ENCODE measurements around the gene VIPR1. TPM values are rescaled to one million over a fixed set of nuclear protein-coding genes. Genes with fewer than 3 reads are reported as not detected.

Gene VIPR1
- total RNA-seq, 2 donors from 2014 or later: 1.9 to 12.1 TPM

DNA sequence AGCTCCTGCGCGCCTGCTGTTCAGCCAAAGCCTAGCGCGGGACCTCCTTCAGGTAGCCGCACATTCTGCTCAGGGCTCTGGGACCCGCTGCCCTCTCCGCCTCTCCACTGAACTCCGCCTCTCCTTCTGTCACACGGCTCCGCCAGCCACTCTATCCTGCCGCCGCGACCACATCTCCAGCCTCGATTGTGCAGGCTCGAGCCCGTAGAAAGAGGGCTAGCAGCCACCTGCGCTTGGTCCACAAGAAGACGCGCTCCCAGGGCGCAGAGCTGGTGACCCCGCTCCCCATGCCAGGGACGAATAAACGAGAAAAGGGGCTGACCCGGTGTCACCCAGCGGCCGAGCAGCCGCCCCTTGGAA lies 1.1 kb upstream of the VIPR1 start:
- peak overlapping the region; percentile 80 for H3K27ac Mint-ChIP-seq
- H3K9me3 Mint-ChIP-seq: no peaks in the 10 kb centered on the region
- no peak for ATAC-seq (replicated peaks)
- no peaks in the 10 kb centered on the region for H3K36me3 Mint-ChIP-seq (ENCODE audit: low read depth)
- peaks cover 25% of the 10 kb centered on the region for H3K4me1 Mint-ChIP-seq
- H3K27me3 Mint-ChIP-seq: peaks cover 24% of the 10 kb centered on the region
- H3K4me3 Mint-ChIP-seq: peak overlapping the region; percentile 99

DNA sequence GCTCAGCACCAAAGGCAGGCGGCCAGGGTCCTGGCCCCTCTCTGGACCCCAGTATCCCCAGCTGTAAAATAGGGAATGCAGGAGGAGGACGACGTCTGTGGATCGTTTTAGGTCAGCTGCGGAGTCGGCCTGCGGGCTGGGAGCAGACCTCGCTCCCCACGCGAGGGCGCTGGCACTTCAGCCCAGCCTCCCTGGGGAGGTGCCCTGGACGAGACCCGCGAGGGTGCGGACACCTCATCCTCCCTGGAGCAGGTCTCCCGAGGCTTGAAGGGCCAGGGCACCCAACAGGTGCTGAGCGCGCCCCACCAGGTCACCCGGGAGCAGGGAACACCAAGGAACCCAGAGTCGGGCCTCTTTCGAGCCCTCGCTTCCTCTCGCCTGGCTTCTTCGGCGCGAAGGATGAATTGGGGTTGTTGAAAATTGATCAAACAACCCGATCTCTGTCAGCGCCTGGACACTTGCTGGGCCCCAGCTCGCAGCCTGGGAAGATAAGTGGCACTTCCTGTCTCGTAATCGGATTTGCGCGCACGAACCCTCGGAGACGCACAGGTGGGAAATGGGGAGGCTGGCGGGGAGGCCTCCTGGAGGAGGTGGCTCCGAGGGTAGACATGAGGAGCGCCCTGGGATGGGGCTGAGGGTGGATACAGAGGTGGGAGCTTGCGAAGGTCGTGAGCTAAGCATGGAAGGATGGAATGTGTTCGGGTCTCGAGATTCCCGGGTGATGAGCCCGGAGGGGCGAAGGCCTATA lies 588 bp upstream of the VIPR1 start:
- Mint-ChIP-seq H3K4me1 (peaks cover 28% of the 10 kb centered on the region), H3K27ac (peak overlapping the region; percentile 80), H3K4me3 (peak overlapping the region; percentile 99), H3K9me3 (no peaks in the 10 kb centered on the region), H3K36me3 (ENCODE audit: low read depth) (no peaks in the 10 kb centered on the region), H3K27me3 (peaks cover 24% of the 10 kb centered on the region)
- ATAC-seq (replicated peaks): peak; percentile 71

DNA sequence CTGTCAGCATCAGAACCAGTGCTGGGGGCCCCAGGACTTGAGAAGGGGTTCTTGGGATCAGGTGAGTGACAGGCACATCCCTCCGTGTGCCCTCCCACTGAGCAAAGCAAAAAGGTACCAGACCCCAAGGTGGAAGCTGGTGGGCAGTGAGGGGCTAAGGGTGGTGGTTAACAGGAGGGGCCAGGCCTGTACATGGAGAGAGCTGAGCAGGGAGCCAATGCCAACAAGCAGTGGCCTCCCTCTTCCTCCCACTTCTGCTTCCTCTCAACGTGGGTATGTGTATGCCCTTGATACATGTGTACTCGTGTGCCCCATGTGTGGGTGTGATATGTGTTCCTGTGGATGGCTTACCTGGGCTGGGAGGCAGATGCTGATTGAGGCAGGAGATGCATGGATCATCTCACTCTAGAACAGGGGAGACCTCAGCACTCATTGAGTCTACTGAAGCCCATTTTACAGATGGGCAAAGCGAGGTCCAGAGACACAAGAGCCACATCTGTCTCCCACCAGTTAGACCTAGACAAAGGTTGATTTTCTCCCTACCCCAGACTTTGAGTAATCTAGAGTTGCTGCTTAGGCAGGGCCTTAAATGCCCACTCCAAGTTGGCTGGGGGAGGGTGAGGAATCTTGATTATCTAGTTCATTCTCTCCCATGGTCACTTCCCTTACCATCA lies 945 bp downstream of the VIPR1 start:
- Mint-ChIP-seq H3K27me3 (peaks cover 21% of the 10 kb centered on the region), H3K27ac (peak overlapping the region; percentile 73), H3K9me3 (no peaks in the 10 kb centered on the region), H3K36me3 (ENCODE audit: low read depth) (no peaks in the 10 kb centered on the region), H3K4me3 (peak overlapping the region; percentile 99), H3K4me1 (peaks cover 35% of the 10 kb centered on the region)
- no peak for ATAC-seq (replicated peaks)

DNA sequence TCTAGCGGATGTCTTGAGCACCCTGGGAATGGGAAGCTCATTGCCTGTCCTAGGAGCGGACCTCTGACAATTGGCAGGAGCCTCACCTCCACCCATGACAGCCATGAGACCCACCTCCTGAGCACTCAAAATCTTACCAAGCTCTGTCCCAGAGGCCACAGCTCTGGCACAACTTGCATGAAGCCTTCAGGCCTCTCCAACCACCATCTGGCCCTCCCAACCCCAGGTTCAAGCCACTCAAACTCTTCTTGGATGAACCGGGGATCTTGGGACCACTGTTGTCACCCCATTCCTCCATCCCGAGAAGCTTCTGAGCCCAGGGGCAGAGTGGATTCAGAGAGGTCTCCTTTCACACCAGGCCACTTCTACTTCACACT lies 1.5 kb downstream of the VIPR1 start:
- H3K4me1 Mint-ChIP-seq: peaks cover 34% of the 10 kb centered on the region
- no peak for ATAC-seq (replicated peaks)
- H3K27me3 Mint-ChIP-seq: peaks cover 18% of the 10 kb centered on the region
- H3K36me3 Mint-ChIP-seq (ENCODE audit: low read depth): no peaks in the 10 kb centered on the region
- no peaks in the 10 kb centered on the region for H3K9me3 Mint-ChIP-seq
- H3K27ac Mint-ChIP-seq: peak overlapping the region; percentile 73
- peak overlapping the region; percentile 99 for H3K4me3 Mint-ChIP-seq

DNA sequence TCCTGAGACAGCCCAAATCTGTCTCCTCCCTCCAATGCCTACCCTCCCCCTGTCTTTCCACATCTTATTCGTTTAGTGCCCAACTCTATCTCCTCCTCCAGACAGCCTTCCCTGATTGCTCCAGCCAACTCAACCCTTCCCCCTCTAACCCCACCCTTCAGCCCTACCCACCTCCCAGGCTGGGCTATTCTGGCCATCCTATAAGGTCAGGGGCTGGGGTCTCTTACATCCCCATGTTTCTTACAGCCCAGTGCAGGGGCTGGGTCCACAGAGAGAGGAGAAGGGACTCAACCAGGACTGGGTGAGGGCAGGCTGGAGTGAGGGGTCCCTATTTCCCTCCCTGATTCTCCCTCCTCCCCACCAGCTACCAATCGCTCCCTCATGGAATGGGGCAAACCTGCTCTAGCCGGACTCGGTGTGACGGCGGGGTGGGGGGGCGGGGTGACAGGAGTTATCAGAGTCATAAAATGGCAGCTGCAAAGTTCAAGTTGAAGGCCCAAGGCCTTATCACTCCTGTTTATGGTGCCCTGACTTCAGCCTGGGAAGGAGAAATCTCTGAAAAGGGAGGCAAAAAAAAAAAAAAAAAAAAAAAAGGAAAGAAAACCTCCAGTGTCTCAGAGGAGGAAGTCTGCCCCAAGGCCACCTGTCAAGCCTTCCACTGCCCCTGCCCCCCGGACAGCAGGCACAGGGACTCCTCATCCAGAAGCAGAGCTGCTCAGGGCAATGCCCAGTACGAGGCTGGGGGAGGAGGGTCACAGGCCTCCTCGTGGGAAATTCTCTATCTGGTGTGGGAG lies 2.1 kb downstream of the VIPR1 start:
- Mint-ChIP-seq H3K4me1 (peaks cover 38% of the 10 kb centered on the region), H3K36me3 (ENCODE audit: low read depth) (no peaks in the 10 kb centered on the region), H3K27ac (peak overlapping the region; percentile 73), H3K27me3 (peaks cover 18% of the 10 kb centered on the region), H3K4me3 (peak overlapping the region; percentile 99), H3K9me3 (no peaks in the 10 kb centered on the region)
- ATAC-seq (replicated peaks): no peak

DNA sequence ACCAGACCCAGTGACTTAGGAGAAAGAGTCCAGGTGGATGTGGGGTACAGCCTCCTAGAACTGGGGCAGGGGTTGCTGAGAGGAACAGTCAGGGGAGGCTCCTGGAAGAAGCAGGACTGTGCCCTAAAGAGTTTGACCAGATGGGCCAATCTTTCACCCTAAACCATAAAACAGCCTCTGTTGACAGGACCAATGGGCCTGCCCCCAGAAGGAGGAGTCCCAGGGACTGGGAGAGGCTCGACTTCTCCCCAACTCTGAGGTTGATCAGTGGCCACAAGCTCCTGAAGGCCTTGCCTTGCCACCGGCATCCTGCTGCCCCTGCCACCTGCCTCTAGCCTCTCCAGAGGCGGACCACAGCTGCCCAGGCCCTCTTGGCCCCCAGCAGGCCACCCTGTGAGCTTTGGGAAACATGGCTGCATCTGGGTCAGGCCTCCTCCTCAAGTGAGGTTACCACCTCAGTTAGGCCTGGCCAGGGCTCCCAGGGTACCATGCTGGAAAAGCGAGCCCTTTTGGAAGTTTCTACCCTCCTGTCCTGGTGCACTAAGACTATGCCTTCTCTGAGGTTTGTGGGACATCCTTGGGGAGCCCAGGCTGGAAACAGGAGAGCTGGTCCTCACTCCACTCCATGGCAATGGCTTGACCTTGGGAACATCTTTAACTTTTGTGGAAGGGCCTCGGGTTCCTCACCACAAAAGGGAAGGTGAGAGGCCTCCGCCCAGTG lies 2.8 kb downstream of the VIPR1 start:
- H3K4me1 Mint-ChIP-seq: peaks cover 42% of the 10 kb centered on the region
- no peak for ATAC-seq (replicated peaks)

DNA sequence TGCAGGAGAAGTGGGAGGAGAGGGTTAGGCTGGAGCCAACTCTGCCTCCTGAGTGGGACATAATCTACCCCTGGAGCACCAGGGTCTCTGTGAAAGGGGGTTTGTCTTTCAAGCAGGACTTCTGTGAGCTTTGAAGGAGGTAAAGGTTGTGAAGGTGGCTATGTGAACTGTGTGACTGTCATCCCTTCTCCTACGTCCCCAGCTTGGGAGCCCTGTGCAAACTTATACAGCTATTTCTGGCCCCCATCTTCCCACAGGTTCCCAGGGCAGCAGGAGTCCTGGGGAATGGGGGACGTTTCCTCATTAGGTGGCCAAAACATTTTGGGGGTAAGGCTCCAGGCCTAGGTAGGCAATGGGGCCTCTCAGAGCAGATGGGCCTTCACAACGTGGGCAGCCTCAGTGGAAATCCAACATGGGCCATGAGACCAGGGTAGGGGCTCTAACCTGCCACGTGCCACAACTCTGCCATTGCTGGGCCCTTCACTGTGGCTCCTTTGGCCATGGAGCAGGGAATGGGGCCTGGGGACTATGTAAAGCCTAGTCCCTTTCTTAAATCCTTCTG lies 3.5 kb downstream of the VIPR1 start:
- Mint-ChIP-seq H3K27ac (no peak overlapping the region), H3K36me3 (ENCODE audit: low read depth) (no peaks in the 10 kb centered on the region), H3K9me3 (no peaks in the 10 kb centered on the region), H3K4me3 (no peak overlapping the region), H3K4me1 (peaks cover 37% of the 10 kb centered on the region), H3K27me3 (peaks cover 6% of the 10 kb centered on the region)
- no peak for ATAC-seq (replicated peaks)

More for the DNA sequence above, 2.8 kb downstream of the VIPR1 start:
- no peak overlapping the region for H3K4me3 Mint-ChIP-seq
- no peak overlapping the region for H3K27ac Mint-ChIP-seq
- peaks cover 13% of the 10 kb centered on the region for H3K27me3 Mint-ChIP-seq
- H3K9me3 Mint-ChIP-seq: no peaks in the 10 kb centered on the region
- no peaks in the 10 kb centered on the region for H3K36me3 Mint-ChIP-seq (ENCODE audit: low read depth)

DNA sequence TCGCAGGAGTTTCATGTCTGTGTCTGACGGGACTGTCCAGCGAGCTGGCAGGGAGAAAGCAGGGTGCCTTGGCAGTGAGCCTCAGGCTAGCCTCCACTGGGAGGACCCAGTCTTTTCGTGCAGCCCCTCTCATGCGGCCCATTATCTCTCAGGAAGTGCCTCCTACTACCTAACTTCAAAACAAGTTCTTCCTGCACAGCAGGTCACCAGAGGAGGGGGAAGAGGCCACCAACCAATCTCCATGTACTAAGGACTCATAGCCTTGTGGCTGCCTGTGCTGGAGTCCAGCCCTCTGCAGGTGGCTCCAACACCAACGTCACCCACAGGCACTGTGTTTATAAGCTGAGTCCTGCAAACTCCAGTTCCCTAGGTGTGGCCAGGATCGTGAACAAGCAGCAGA lies 4.8 kb downstream of the VIPR1 start:
- Mint-ChIP-seq H3K4me1 (peaks cover 37% of the 10 kb centered on the region), H3K36me3 (ENCODE audit: low read depth) (no peaks in the 10 kb centered on the region), H3K27ac (peak overlapping the region; percentile 16), H3K9me3 (no peaks in the 10 kb centered on the region), H3K4me3 (peak overlapping the region; percentile 24), H3K27me3 (no peaks in the 10 kb centered on the region)
- ATAC-seq (replicated peaks): no peak

DNA sequence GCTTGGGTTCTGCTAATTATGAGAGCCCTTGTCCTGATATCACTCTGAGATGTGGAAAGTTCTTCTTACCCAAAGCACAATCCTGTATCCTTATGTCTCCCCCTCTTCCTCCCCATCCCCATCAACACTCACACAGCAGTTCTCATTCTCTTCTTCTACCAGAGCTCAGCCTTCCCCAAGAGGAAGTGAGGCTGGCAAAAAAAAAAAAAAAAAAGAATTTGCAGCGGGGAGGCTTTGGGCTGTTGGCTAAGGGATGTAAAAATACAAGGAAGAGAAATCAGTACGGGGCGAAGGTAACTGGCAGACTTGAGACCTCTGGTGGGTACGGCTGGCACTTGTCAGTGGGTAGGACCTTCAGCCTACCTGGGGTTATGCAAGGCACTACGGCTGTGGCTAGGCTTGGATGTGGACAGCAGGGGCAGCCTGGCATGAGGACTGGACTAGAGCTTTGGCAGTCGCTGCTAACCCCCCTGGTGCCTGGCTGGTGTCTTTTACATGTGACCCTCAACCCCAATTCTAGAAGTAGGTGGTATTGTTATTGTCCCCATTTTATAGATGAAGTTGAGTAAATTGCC lies 5.4 kb downstream of the VIPR1 start:
- Mint-ChIP-seq H3K9me3 (no peaks in the 10 kb centered on the region), H3K4me1 (peaks cover 37% of the 10 kb centered on the region), H3K27me3 (no peaks in the 10 kb centered on the region), H3K27ac (peak overlapping the region; percentile 16), H3K4me3 (peak overlapping the region; percentile 24), H3K36me3 (ENCODE audit: low read depth) (no peaks in the 10 kb centered on the region)
- no peak for ATAC-seq (replicated peaks)

DNA sequence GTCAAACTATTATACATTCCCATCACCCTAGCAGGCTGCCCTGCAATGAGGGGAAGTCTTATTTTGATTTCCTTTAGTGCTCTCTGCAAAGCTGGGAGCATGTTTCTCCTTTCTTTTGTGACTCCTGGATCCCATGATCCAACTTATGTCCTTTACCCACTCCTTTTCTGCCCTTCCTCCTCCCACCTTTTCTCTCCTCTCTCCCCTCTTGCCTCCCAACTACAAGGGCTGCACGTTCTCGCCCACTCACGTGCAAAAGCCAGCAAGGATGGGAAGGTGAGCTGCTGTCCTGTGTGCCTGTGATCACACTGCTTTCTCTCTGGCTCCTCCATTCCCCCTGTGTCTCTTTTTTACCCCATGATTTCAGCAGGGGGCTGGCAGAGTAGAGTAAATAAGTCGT lies 6.1 kb downstream of the VIPR1 start:
- H3K9me3 Mint-ChIP-seq: no peaks in the 10 kb centered on the region
- ATAC-seq (replicated peaks): no peak
- no peaks in the 10 kb centered on the region for H3K27me3 Mint-ChIP-seq
- H3K36me3 Mint-ChIP-seq (ENCODE audit: low read depth): no peaks in the 10 kb centered on the region
- H3K4me1 Mint-ChIP-seq: peaks cover 30% of the 10 kb centered on the region
- H3K27ac Mint-ChIP-seq: peak overlapping the region; percentile 8
- H3K4me3 Mint-ChIP-seq: no peak overlapping the region

DNA sequence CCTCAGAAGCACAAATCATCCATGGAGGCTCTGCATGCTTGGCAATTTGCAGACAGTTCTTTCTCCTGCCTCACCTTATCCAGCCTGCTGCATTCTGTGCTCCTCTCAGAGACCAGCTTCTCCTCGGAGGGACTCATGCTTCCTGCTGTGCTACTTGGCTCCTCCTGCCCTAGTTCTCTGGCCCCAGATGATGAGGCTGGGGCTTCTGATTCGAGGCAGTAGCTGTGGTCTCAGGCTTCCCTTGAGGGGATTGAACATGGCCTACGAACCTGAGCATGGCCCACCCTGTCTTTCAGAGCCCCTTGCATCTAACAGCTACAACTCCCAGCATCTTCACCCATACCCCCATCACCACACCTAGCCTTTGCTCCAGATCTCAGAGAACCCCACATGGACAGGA lies 6.7 kb downstream of the VIPR1 start:
- Mint-ChIP-seq H3K27me3 (no peaks in the 10 kb centered on the region), H3K9me3 (no peaks in the 10 kb centered on the region), H3K36me3 (ENCODE audit: low read depth) (no peaks in the 10 kb centered on the region), H3K27ac (peak overlapping the region; percentile 8), H3K4me3 (no peak overlapping the region), H3K4me1 (peaks cover 29% of the 10 kb centered on the region)
- no peak for ATAC-seq (replicated peaks)

DNA sequence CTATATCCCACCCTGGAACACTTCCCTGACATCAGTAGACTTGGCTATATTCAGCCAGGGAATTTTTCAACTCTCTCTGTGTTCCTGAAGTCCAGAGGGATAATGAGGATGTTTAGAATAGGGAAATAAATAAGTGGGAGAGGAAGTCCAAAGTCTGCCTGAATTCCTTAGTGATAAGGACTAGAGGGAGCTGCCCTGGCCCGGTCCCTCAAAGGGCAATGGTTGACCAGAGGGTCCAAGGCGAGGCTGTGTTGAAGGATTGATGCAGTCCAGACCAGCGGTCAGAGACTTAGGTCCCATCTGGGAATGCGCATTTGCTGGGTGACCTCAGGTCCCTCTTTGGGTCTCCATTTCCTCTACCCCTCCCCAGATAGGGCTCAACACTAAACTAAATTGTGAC lies 7.9 kb downstream of the VIPR1 start:
- no peaks in the 10 kb centered on the region for H3K36me3 Mint-ChIP-seq (ENCODE audit: low read depth)
- no peak overlapping the region for H3K4me3 Mint-ChIP-seq
- ATAC-seq (replicated peaks): no peak
- peaks cover 29% of the 10 kb centered on the region for H3K4me1 Mint-ChIP-seq
- no peaks in the 10 kb centered on the region for H3K9me3 Mint-ChIP-seq
- H3K27ac Mint-ChIP-seq: peak overlapping the region; percentile 25
- no peaks in the 10 kb centered on the region for H3K27me3 Mint-ChIP-seq

DNA sequence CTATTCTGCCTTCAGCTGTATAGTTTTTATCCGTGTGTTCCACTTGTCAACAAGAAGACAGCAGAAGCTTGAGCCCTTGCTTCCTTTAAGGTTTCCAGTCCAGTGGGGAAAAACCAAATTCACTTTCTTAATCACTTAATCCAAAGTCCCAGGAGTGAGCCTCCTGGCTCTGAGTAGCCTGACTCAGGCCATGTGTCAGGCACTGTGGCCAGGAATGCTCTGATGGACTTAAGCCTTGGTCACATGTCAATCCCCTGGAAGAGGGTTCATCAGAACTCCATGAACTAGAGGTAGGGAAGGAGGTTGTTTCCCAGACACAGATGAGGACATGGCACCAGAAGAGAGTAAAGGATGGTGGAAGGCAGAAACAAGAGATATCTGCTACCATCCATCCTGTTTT lies 8.8 kb downstream of the VIPR1 start:
- no peaks in the 10 kb centered on the region for H3K9me3 Mint-ChIP-seq

DNA sequence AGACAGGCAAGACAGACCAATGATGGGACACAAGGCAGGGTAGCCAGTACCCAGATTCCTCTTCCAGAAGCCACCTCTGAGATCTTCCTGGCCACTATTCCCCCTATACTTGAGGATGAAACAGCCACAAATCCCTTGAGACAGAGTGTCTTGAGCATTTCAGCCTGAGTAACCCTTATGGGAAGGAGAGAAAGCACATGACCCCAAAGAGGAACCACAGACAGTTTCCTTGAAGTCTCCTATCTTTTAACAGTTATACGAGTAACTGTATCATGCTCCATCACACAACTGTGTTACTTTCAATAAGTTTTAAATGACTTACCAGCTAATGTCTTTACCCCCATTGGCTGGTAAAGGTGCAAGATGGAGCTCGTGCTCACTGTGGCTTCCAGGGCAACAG lies 9.3 kb downstream of the VIPR1 start:
- H3K4me3 Mint-ChIP-seq: no peak overlapping the region
- ATAC-seq (replicated peaks): peak; percentile 24
- H3K27me3 Mint-ChIP-seq: no peaks in the 10 kb centered on the region
- peaks cover 33% of the 10 kb centered on the region for H3K4me1 Mint-ChIP-seq
- peak overlapping the region; percentile 31 for H3K27ac Mint-ChIP-seq
- H3K9me3 Mint-ChIP-seq: no peaks in the 10 kb centered on the region
- H3K36me3 Mint-ChIP-seq (ENCODE audit: low read depth): no peaks in the 10 kb centered on the region

More for the DNA sequence above, 8.8 kb downstream of the VIPR1 start:
- ATAC-seq (replicated peaks): no peak
- peak overlapping the region; percentile 31 for H3K27ac Mint-ChIP-seq
- no peaks in the 10 kb centered on the region for H3K27me3 Mint-ChIP-seq
- peaks cover 34% of the 10 kb centered on the region for H3K4me1 Mint-ChIP-seq
- no peaks in the 10 kb centered on the region for H3K36me3 Mint-ChIP-seq (ENCODE audit: low read depth)
- H3K4me3 Mint-ChIP-seq: no peak overlapping the region
